ENCODE measurements around the gene CACNA2D3.

DNA sequence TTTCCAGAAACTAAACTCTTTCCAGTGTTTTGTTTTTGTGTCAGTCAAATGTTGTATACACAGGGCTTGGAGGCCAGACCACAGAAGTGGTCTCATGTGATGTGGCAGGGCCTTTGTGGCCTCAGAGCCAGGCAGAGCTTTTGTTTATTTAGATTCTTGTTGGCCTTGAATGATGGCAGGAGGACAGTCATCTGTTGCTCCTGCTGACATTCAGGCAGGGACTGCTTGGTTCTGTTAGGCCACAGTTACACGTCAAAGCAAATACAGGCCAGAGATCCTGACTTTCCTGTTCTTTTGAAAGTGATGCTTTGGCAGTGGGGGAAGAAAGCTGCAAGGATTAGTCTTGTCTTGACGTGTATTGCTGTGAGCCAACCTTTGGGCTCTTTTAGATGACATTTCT is 325.1 kb downstream of the CACNA2D3 start:
- TF ChIP-seq POLR2AphosphoS5 (IDR thresholded peaks at IDR 0.05; ENCODE audit: low read depth, low read length) (no peak), TAF1 (IDR thresholded peaks at IDR 0.05; ENCODE audit: borderline replicate concordance, insufficient read depth, low read length) (no peak), SIN3A (IDR thresholded peaks at IDR 0.05; ENCODE audit: borderline replicate concordance, insufficient read depth, low read length) (no peak)
- TF ChIP-seq, protein P1, sequence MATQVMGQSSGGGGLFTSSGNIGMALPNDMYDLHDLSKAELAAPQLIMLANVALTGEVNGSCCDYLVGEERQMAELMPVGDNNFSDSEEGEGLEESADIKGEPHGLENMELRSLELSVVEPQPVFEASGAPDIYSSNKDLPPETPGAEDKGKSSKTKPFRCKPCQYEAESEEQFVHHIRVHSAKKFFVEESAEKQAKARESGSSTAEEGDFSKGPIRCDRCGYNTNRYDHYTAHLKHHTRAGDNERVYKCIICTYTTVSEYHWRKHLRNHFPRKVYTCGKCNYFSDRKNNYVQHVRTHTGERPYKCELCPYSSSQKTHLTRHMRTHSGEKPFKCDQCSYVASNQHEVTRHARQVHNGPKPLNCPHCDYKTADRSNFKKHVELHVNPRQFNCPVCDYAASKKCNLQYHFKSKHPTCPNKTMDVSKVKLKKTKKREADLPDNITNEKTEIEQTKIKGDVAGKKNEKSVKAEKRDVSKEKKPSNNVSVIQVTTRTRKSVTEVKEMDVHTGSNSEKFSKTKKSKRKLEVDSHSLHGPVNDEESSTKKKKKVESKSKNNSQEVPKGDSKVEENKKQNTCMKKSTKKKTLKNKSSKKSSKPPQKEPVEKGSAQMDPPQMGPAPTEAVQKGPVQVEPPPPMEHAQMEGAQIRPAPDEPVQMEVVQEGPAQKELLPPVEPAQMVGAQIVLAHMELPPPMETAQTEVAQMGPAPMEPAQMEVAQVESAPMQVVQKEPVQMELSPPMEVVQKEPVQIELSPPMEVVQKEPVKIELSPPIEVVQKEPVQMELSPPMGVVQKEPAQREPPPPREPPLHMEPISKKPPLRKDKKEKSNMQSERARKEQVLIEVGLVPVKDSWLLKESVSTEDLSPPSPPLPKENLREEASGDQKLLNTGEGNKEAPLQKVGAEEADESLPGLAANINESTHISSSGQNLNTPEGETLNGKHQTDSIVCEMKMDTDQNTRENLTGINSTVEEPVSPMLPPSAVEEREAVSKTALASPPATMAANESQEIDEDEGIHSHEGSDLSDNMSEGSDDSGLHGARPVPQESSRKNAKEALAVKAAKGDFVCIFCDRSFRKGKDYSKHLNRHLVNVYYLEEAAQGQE (IDR thresholded peaks at IDR 0.05; ENCODE audit: insufficient read depth in 1 of 2, low read depth in 2 of 2, low read length in 2 of 2): no peak
